Measurements from ENCODE around the gene S100A12. TPM values are rescaled to one million over a fixed set of nuclear protein-coding genes. Genes with fewer than 3 reads are reported as not detected.

S100A12 gene
- polyA plus RNA-seq, 1 of the 3 experiments (the other 2 are of a cell fraction), result not detected

GRCh38 chr1:153395776-153396175 is 20.4 kb upstream of the S100A12 start:
- H2AFZ ChIP-seq (ENCODE audit: low read depth), result no peak overlapping the region
- DNase-seq, result no peak
- no peak overlapping the region for H3K4me3 ChIP-seq (ENCODE audit: low read depth in 2 of 2, low read length in 1 of 2)
- WGBS (ENCODE audit: low lambda C conversion rate), result 20% methylated on average over 5 of the region's 6 CpGs
- H3K79me2 ChIP-seq (ENCODE audit: insufficient read depth), result no peaks in the 10 kb centered on the region
- no peaks in the 10 kb centered on the region for H3K4me1 ChIP-seq (ENCODE audit: control insufficient read depth in 1 of 2, insufficient read depth in 2 of 2, low read depth in 1 of 2, low read length in 1 of 2)
- no peak overlapping the region for H3K4me2 ChIP-seq
- no peaks in the 10 kb centered on the region for H4K20me1 ChIP-seq (ENCODE audit: insufficient read depth)
- POLR2A ChIA-PET, result no interaction called here
- H3K27me3 ChIP-seq (ENCODE audit: insufficient read depth), result peaks cover 60% of the 10 kb centered on the region
- H3K9ac ChIP-seq, result no peak overlapping the region
- TF ChIP-seq, protein P1, sequence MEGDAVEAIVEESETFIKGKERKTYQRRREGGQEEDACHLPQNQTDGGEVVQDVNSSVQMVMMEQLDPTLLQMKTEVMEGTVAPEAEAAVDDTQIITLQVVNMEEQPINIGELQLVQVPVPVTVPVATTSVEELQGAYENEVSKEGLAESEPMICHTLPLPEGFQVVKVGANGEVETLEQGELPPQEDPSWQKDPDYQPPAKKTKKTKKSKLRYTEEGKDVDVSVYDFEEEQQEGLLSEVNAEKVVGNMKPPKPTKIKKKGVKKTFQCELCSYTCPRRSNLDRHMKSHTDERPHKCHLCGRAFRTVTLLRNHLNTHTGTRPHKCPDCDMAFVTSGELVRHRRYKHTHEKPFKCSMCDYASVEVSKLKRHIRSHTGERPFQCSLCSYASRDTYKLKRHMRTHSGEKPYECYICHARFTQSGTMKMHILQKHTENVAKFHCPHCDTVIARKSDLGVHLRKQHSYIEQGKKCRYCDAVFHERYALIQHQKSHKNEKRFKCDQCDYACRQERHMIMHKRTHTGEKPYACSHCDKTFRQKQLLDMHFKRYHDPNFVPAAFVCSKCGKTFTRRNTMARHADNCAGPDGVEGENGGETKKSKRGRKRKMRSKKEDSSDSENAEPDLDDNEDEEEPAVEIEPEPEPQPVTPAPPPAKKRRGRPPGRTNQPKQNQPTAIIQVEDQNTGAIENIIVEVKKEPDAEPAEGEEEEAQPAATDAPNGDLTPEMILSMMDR (IDR thresholded peaks at IDR 0.05), result no peak
- TF ChIP-seq EZH2phosphoT487 (IDR thresholded peaks at IDR 0.05; ENCODE audit: borderline replicate concordance, low read depth) (no peak), USF2 (IDR thresholded peaks at IDR 0.05; ENCODE audit: borderline replicate concordance, low read depth, low read length) (no peak), GABPA (IDR thresholded peaks at IDR 0.05; ENCODE audit: low read depth) (no peak), ELF1 (IDR thresholded peaks at IDR 0.05) (no peak), FOXM1 (IDR thresholded peaks at IDR 0.05; ENCODE audit: low read depth) (no peak), GATA2 (CRISPR knock-in tag; IDR thresholded peaks at IDR 0.05) (no peak), TCF12 (IDR thresholded peaks at IDR 0.05) (no peak), POLR2AphosphoS5 (IDR thresholded peaks at IDR 0.05; ENCODE audit: low read depth, low read length) (no peak), SMC3 (IDR thresholded peaks at IDR 0.05; ENCODE audit: low read depth, low read length) (no peak), SIN3A (IDR thresholded peaks at IDR 0.05; ENCODE audit: borderline replicate concordance, low read depth, low read length) (no peak), NRF1 (IDR thresholded peaks at IDR 0.05; ENCODE audit: low read depth, low read length) (no peak), YY1 (IDR thresholded peaks at IDR 0.05; ENCODE audit: low read depth) (no peak), MEF2A (IDR thresholded peaks at IDR 0.05; ENCODE audit: borderline replicate concordance, low read depth) (no peak)
- TF ChIP-seq, protein P2, sequence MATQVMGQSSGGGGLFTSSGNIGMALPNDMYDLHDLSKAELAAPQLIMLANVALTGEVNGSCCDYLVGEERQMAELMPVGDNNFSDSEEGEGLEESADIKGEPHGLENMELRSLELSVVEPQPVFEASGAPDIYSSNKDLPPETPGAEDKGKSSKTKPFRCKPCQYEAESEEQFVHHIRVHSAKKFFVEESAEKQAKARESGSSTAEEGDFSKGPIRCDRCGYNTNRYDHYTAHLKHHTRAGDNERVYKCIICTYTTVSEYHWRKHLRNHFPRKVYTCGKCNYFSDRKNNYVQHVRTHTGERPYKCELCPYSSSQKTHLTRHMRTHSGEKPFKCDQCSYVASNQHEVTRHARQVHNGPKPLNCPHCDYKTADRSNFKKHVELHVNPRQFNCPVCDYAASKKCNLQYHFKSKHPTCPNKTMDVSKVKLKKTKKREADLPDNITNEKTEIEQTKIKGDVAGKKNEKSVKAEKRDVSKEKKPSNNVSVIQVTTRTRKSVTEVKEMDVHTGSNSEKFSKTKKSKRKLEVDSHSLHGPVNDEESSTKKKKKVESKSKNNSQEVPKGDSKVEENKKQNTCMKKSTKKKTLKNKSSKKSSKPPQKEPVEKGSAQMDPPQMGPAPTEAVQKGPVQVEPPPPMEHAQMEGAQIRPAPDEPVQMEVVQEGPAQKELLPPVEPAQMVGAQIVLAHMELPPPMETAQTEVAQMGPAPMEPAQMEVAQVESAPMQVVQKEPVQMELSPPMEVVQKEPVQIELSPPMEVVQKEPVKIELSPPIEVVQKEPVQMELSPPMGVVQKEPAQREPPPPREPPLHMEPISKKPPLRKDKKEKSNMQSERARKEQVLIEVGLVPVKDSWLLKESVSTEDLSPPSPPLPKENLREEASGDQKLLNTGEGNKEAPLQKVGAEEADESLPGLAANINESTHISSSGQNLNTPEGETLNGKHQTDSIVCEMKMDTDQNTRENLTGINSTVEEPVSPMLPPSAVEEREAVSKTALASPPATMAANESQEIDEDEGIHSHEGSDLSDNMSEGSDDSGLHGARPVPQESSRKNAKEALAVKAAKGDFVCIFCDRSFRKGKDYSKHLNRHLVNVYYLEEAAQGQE (IDR thresholded peaks at IDR 0.05; ENCODE audit: low read depth, low read length), result no peak
- CTCF ChIA-PET, result interaction anchor here (0.8 to 1.4 kb wide), 3 partner anchors 44 to 99 kb away, joined by 3 to 4 read pairs (median 4); no protein-coding TSS in a partner anchor
- no peak overlapping the region for H3K27ac ChIP-seq (ENCODE audit: low read depth in 2 of 2, low read length in 1 of 2)
- H3K9me2 ChIP-seq, result no peaks in the 10 kb centered on the region
- H3K9me3 ChIP-seq, result no peaks in the 10 kb centered on the region
- no peaks in the 10 kb centered on the region for H3K36me3 ChIP-seq (replicated peaks in 1 of 2; ENCODE audit: control insufficient read depth in 1 of 2, insufficient read depth in 2 of 2, low read length in 1 of 2)
- no peaks in the 10 kb centered on the region for H3F3A ChIP-seq (replicated peaks; ENCODE audit: insufficient read depth)

Data from SK-N-SH (cell line).